Ectodermal cell (in vitro differentiated cells): ENCODE results near the gene TM2D3.

Experiments
- H3K27ac ChIP-seq: 2 replicates; pipeline ENCODE4 v1.7.0; 2013; ENCODE audit warnings: mild to moderate bottlenecking, low read depth, low read length; ENCODE audit not compliant: insufficient read depth, poor library complexity, severe bottlenecking
- H3K27me3 ChIP-seq: 2 replicates; pipeline ENCODE4 v1.7.0; 2013; ENCODE audit warnings: mild to moderate bottlenecking, low read length; ENCODE audit not compliant: insufficient read depth, control insufficient read depth, poor library complexity, severe bottlenecking
- H3K36me3 ChIP-seq: one replicate; pipeline ENCODE4 v1.7.0; 2013; ENCODE audit warnings: low read length; ENCODE audit not compliant: control insufficient read depth, insufficient read depth
- H3K4me1 ChIP-seq: one replicate; pipeline ENCODE4 v1.7.0; 2013; ENCODE audit warnings: low read length; ENCODE audit not compliant: control insufficient read depth, insufficient read depth
- H3K4me3 ChIP-seq: 2 replicates; pipeline ENCODE4 v1.7.0; 2013; ENCODE audit warnings: low read depth, low read length, control low read depth; ENCODE audit not compliant: insufficient read depth
- H3K9me3 ChIP-seq: 2 replicates; pipeline ENCODE4 v1.7.0; 2013; ENCODE audit warnings: mild to moderate bottlenecking, low read length, moderate library complexity; ENCODE audit not compliant: control insufficient read depth
- WGBS, 2 experiments: methylation state at CpG; one replicate each; pipeline ENCODE4 v1.1.7; 2013; ENCODE audit warnings: missing lambda C conversion rate in 2 of 2; 5-methylcytosine and 5-hydroxymethylcytosine counted together

TM2D3 gene

DNA sequence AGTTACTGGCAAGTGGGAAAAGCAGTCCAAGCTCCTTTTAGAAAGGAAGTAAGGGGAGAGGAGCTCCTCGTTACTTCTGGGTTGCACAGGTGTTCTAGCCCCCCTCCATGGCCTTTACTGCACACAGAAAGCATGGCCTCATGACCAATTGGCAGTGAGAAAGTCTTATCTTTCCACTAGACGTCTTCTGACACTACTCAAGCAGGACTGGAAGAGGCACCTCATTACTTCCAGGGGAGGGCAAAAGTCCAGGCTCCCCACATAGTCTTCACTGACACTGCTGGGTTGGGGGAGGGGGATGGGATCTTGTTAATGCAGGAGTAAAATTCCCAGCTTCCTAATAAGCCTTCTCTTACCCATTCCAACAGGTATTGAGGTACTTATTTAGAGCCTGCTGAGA, 27.6 kb upstream of the TM2D3 start:
- WGBS, 2 experiments: 83 to 86% methylated on average over 2 of the region's 2 CpGs
- Histone ChIP-seq H3K4me1 (peaks cover 5% of the 10 kb centered on the region), H3K4me3 (no peak overlapping the region), H3K27me3 (no peaks in the 10 kb centered on the region), H3K36me3 (peaks cover 2% of the 10 kb centered on the region), H3K9me3 (no peaks in the 10 kb centered on the region), H3K27ac (no peak overlapping the region)

DNA sequence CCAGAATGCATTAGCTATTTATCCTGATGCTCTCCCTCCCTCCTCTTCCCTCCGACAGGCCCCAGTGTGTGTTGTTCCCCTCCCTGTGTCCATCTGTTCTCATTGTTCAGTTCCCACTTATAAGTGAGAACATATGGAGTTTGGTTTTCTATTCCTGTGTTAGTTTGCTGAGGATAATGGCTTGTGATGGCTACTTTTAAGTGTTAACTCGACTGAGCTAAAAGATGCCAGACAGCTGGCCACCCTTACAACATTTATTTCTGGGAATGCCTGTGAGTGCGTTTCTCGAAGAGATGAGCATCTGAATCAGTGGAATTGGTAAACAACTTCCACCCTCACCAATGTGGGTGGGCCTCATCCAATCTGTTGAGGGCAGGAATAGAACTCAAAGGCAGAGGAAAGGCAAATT, 24.7 kb upstream of the TM2D3 start:
- Histone ChIP-seq H3K27me3 (no peaks in the 10 kb centered on the region), H3K9me3 (no peaks in the 10 kb centered on the region), H3K4me3 (no peak overlapping the region), H3K27ac (no peak overlapping the region), H3K4me1 (peaks cover 5% of the 10 kb centered on the region), H3K36me3 (no peaks in the 10 kb centered on the region)
- 80 to 96% methylated on average over 4 of the region's 4 CpGs for WGBS, 2 experiments

GRCh38 chr15:101675796-101676582, 23.8 kb upstream of the TM2D3 start:
- 51 to 60% methylated on average over 16 of the region's 16 CpGs for WGBS, 2 experiments
- Histone ChIP-seq H3K36me3 (no peaks in the 10 kb centered on the region), H3K27me3 (no peaks in the 10 kb centered on the region), H3K4me1 (peaks cover 5% of the 10 kb centered on the region), H3K27ac (peak overlapping the region; percentile 44), H3K9me3 (no peaks in the 10 kb centered on the region), H3K4me3 (no peak overlapping the region)

GRCh38 chr15:101675015-101675414, 22.8 kb upstream of the TM2D3 start:
- no peaks in the 10 kb centered on the region for H3K27me3 ChIP-seq
- no peak overlapping the region for H3K4me3 ChIP-seq
- WGBS, 2 experiments: 95 to 98% methylated on average over 5 of the region's 5 CpGs
- no peak overlapping the region for H3K27ac ChIP-seq
- peaks cover 5% of the 10 kb centered on the region for H3K4me1 ChIP-seq
- H3K9me3 ChIP-seq: no peaks in the 10 kb centered on the region
- H3K36me3 ChIP-seq: no peaks in the 10 kb centered on the region

GRCh38 chr15:101672298-101672697, 20.1 kb upstream of the TM2D3 start:
- Histone ChIP-seq H3K27ac (no peak overlapping the region), H3K36me3 (no peaks in the 10 kb centered on the region), H3K4me1 (peaks cover 5% of the 10 kb centered on the region), H3K4me3 (no peak overlapping the region), H3K9me3 (no peaks in the 10 kb centered on the region), H3K27me3 (no peaks in the 10 kb centered on the region)
- 82 to 88% methylated on average over 9 of the region's 9 CpGs for WGBS, 2 experiments

DNA sequence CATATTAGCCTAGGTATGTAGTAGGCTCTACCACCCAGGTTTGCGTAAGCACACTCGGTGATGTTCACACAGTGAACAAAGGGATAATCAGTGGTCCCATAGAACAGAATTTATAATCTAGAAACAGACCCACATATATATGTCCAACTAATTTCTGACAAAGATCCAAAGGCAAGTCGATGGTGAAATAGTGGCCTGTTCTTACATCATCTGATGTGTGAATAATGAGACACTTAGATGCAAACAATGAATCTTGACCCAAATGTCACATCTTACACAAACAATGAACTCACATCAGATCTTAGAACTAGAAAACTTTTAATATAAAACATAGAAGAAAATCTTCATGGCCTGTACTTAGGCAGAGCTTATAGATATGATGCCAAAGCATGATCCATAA, 17.6 kb upstream of the TM2D3 start:
- WGBS, 2 experiments: 92 to 95% methylated on average over 2 to 3 of the region's 3 CpGs

DNA sequence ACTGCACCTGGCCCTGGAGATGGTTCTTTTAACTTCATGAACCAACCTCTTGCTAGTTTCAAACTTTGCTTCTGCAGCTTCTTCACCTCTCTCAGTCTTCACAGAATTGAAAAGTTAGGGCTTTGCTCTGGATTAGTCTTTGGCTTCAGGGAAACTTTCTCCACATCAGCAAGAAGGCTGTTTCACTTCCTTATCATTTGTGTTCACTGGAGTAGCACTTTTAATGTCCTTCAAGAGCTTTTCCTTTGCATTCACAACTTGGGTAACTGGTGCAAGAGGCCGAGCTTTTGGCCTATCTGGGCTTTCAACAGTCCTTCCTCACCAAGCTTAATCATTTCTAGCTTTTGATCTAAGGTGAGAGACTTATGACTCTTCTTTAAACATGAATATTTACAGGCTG, 15.7 kb upstream of the TM2D3 start:
- Histone ChIP-seq H3K36me3 (no peaks in the 10 kb centered on the region), H3K9me3 (no peaks in the 10 kb centered on the region), H3K4me1 (no peaks in the 10 kb centered on the region), H3K4me3 (no peak overlapping the region), H3K27me3 (no peaks in the 10 kb centered on the region), H3K27ac (no peak overlapping the region)
- 100% methylated on average over 1 of the region's 1 CpG for WGBS, 2 experiments

More for the DNA sequence above, 17.6 kb upstream of the TM2D3 start:
- H3K4me1 ChIP-seq: no peaks in the 10 kb centered on the region
- H3K27ac ChIP-seq: no peak overlapping the region
- no peaks in the 10 kb centered on the region for H3K27me3 ChIP-seq
- H3K36me3 ChIP-seq: no peaks in the 10 kb centered on the region
- no peak overlapping the region for H3K4me3 ChIP-seq
- no peaks in the 10 kb centered on the region for H3K9me3 ChIP-seq

DNA sequence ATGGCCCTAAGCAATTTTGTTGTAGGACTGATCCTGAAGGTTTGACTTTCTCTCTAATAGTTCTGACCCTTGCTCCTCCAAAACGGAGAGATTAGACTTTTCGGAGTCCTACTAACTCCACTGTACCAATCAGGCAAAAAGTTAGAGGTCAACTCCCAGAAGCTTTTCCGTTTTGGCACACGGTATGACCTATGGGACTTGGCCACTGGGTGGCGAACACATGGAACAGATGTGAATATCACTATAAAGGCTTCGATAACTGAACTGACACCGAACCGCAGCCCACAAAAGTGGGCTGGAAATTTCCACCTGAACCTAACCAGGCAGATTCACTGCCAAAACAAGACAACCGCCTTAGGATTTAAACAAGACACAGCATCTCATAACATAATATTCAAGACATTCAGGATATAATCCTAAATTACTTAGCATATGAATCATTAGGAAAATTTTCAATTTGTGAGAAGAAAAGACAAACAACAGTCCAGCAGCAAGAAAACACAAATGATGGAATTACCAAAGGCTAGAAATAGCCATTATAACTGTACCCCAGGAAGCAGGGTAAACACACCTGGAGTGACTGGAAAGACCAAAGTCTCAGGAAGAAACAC, 12.2 kb upstream of the TM2D3 start:
- Histone ChIP-seq H3K4me3 (no peak overlapping the region), H3K27ac (no peak overlapping the region), H3K9me3 (no peaks in the 10 kb centered on the region), H3K36me3 (no peaks in the 10 kb centered on the region), H3K27me3 (no peaks in the 10 kb centered on the region), H3K4me1 (no peaks in the 10 kb centered on the region)
- 84% methylated on average over 9 of the region's 9 CpGs for WGBS, 2 experiments

DNA sequence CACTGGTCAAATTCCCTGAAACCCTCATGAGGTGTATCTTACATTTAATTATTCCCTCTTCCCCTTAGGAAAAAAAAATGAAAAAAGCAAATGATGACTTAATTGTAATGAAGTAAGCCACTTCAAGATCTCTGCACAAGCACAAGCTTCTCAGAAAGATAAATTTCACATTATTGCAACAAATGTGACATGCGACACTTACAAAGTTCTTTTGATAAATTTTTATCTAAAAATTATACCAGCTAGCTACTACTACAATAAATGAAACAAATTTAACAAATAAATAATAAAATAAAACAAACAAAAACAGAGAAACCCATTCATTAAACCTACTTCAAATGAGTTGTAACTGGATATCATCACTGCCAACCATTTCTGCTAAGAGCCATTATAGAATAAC, 10.0 kb upstream of the TM2D3 start:
- H3K27ac ChIP-seq: no peak overlapping the region
- no peaks in the 10 kb centered on the region for H3K9me3 ChIP-seq
- WGBS, 2 experiments: 100% methylated on average over 1 of the region's 1 CpG; no CpG with 5 or more reads in 1 of the 2 experiments
- H3K4me1 ChIP-seq: no peaks in the 10 kb centered on the region
- no peak overlapping the region for H3K4me3 ChIP-seq
- H3K27me3 ChIP-seq: no peaks in the 10 kb centered on the region
- no peaks in the 10 kb centered on the region for H3K36me3 ChIP-seq

DNA sequence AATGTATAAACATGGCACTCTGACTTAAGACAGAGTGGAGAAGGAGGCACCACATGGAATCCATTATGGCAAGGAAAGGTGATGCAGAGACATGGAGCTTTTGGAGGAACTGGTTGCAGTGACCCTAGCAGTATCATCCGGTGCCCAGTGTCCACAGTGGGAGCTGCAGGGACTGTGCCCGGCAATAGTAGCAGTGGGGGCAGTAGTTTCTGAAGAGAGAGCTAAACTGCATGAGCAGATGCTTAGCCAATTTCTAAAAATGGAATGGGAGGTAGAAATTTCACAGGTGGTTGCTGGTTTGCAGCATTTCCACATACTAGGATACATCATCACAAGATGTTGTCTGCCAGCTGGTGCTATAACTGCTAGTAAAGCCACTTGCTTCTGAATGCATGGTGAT, 7.8 kb upstream of the TM2D3 start:
- no peaks in the 10 kb centered on the region for H3K4me1 ChIP-seq
- H3K27me3 ChIP-seq: no peaks in the 10 kb centered on the region
- no peak overlapping the region for H3K27ac ChIP-seq
- no peak overlapping the region for H3K4me3 ChIP-seq
- 89 to 94% methylated on average over 2 of the region's 2 CpGs for WGBS, 2 experiments
- no peaks in the 10 kb centered on the region for H3K36me3 ChIP-seq
- H3K9me3 ChIP-seq: no peaks in the 10 kb centered on the region
